Measurements from ENCODE around the gene LAPTM5. TPM values are rescaled to one million over a fixed set of nuclear protein-coding genes. Genes with fewer than 3 reads are reported as not detected.

Gene LAPTM5
- total RNA-seq, 1 experiment from 2014 or later = not detected

DNA sequence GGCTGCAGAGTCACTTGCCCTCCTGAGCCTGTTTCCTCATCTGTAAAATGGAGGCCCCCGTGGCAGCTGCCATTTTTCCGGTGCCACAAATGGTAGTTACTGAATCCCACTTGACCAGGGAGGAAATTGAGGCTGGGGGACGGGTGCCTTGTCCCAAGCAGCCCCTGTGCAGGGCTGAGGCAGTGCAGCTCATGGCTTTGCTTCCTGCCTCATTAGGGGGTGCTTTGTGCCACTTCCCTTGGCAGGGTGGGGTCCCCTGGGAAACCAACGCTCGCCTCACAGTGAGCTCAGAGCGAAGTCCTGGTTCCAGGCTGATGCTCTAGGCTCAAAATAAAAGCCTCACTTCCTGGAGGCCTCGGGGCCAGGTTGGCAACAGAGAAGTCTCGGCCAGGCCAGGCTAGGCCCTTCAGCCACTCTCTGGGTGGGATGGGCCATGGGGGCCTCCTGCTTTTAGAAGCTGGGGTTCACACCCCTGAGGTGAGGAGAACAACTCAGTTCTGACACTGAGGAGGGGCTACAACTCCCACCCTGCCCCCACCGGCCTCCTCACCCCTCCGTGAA, 6.8 kb downstream of the LAPTM5 start:
- Mint-ChIP-seq H3K27me3 (ENCODE audit: unreplicated experiment) (no peaks in the 10 kb centered on the region), H3K4me1 (ENCODE audit: low read depth, unreplicated experiment) (peaks cover 9% of the 10 kb centered on the region), H3K27ac (ENCODE audit: unreplicated experiment) (no peak overlapping the region), H3K36me3 (ENCODE audit: insufficient read depth, unreplicated experiment) (no peaks in the 10 kb centered on the region), H3K4me3 (ENCODE audit: low read depth, unreplicated experiment) (no peak overlapping the region), H3K9me3 (ENCODE audit: low read depth, unreplicated experiment) (no peaks in the 10 kb centered on the region)
- intact Hi-C loops (cut with micrococcal nuclease; ENCODE audit: unreplicated experiment) = no loop called here
- TF ChIP-seq, protein P1, sequence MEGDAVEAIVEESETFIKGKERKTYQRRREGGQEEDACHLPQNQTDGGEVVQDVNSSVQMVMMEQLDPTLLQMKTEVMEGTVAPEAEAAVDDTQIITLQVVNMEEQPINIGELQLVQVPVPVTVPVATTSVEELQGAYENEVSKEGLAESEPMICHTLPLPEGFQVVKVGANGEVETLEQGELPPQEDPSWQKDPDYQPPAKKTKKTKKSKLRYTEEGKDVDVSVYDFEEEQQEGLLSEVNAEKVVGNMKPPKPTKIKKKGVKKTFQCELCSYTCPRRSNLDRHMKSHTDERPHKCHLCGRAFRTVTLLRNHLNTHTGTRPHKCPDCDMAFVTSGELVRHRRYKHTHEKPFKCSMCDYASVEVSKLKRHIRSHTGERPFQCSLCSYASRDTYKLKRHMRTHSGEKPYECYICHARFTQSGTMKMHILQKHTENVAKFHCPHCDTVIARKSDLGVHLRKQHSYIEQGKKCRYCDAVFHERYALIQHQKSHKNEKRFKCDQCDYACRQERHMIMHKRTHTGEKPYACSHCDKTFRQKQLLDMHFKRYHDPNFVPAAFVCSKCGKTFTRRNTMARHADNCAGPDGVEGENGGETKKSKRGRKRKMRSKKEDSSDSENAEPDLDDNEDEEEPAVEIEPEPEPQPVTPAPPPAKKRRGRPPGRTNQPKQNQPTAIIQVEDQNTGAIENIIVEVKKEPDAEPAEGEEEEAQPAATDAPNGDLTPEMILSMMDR (IDR thresholded peaks at IDR 0.05; ENCODE audit: unreplicated experiment) = no peak
- no TSS peak for BruUV-seq (replicated peaks)
- CTCF ChIA-PET = no interaction called here
- no peak for DNase-seq

DNA sequence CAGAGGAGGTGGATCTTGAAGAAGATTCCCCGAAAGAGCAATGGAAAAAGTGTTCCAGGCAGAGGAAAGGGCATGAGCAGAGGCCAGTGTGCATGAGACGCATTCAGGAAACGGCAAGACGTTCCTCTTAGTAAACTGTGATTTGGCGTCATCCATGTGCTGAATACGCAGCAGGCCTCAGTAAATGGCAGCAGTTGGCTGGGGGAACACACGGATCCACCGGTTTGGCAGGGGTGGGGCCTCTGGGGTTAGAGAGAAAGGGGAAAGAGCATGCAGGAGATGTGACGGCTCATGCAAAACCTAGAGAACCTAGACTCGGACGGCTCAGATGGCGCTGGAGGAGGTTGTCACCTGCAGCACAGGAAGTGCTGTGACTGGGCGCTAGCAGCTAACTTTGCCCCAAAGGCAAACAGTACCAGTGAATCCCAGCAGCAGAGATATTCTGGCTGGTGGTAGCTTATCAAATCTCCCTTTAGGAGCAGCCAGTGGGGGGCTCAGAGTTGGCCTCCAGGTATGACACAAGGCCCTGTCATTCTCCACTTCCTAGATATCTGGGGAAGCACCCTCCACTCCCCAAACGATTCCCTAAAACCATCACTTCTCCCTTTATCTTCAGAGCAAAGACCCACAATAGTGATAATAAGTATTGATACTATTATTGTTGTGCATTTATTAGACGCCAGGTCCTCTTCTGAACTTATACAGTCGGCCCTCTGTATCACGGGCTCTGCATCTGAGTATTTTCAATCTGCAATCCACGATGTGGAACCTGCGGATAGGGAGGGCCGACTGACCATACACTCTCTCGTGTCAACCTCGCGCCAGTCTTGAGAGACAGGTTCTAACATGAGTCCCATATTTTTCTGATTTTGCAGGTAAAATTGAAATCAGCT, 7.6 kb downstream of the LAPTM5 start:
- no peaks in the 10 kb centered on the region for H3K27me3 Mint-ChIP-seq (ENCODE audit: unreplicated experiment)
- TF ChIP-seq, protein P1 (IDR thresholded peaks at IDR 0.05; ENCODE audit: unreplicated experiment) = no peak
- no peak overlapping the region for H3K27ac Mint-ChIP-seq (ENCODE audit: unreplicated experiment)
- no peak overlapping the region for H3K4me3 Mint-ChIP-seq (ENCODE audit: low read depth, unreplicated experiment)
- no peaks in the 10 kb centered on the region for H3K36me3 Mint-ChIP-seq (ENCODE audit: insufficient read depth, unreplicated experiment)
- CTCF ChIA-PET = no interaction called here
- H3K9me3 Mint-ChIP-seq (ENCODE audit: low read depth, unreplicated experiment) = no peaks in the 10 kb centered on the region
- BruUV-seq (replicated peaks) = no TSS peak
- DNase-seq = no peak
- H3K4me1 Mint-ChIP-seq (ENCODE audit: low read depth, unreplicated experiment) = peaks cover 9% of the 10 kb centered on the region
- intact Hi-C loops (cut with micrococcal nuclease; ENCODE audit: unreplicated experiment) = no loop called here

DNA sequence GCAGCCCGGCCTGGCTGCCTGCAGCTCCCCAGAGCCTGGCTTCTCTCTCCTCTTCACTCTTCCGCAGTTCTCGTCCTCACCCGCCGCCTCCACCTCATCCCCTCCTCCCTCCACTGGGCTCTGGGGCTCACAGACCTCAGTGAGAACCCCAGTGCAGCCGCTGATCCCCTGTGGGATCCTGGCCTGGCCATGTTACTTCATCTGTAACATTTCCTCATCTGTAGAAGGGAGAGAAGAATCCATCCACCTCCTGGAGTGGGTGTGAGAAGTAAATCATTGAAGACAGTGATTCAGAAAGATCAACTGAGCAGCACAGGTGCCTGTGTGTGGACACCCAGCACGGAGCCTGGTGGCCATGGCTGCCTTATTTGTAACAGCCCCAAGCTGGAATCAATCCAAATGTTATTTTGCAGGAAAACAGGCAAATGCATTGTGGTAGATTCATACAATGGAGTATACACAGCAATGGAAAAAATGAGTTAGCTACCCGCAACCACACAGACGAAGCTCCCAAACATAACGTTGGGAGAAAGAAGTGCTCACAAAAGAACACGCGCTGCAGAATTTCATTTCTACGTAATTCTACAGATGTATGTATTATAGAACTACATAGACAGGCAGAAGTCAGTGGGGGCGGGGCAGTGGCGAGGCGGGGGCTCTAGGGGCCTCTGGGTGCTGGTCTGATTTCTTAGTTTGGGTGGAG, 8.7 kb downstream of the LAPTM5 start:
- Mint-ChIP-seq H3K27ac (ENCODE audit: unreplicated experiment) (no peak overlapping the region), H3K27me3 (ENCODE audit: unreplicated experiment) (no peaks in the 10 kb centered on the region), H3K36me3 (ENCODE audit: insufficient read depth, unreplicated experiment) (no peaks in the 10 kb centered on the region), H3K4me3 (ENCODE audit: low read depth, unreplicated experiment) (no peak overlapping the region), H3K4me1 (ENCODE audit: low read depth, unreplicated experiment) (peaks cover 9% of the 10 kb centered on the region), H3K9me3 (ENCODE audit: low read depth, unreplicated experiment) (no peaks in the 10 kb centered on the region)
- CTCF ChIA-PET = no interaction called here
- TF ChIP-seq, protein P1 (IDR thresholded peaks at IDR 0.05; ENCODE audit: unreplicated experiment) = no peak
- DNase-seq = no peak
- BruUV-seq (replicated peaks) = no TSS peak
- intact Hi-C loops (cut with micrococcal nuclease; ENCODE audit: unreplicated experiment) = no loop called here

DNA sequence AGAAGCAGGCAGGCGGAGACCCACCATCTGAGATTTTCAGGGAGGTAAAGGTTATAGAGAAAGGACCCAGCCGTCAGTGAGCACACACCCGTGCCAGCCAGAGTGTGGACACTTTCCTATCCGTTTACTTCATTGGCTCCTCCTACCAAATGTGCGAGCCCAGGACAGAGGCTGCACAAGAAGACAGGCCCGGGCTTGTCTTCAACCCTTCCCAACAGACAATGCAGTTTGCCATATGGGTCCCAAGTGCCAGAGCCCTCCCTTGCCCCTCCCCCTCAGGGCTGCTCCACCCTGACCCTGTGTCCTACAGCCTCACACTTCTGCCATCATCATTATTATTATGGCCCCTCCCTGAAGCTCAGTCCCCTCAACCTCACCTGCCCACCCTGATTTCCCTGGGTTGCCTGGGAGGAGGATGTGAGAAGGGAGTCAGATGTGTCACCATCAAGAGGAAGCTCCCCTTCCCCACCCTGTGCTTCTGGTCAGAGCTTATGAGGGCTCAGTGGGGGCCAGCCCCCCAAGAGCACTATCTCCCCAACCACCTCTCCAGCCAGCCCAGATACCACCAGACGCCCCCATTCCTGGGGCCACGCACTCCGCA, 9.4 kb downstream of the LAPTM5 start:
- no peak overlapping the region for H3K27ac Mint-ChIP-seq (ENCODE audit: unreplicated experiment)

More for the DNA sequence above, 9.4 kb downstream of the LAPTM5 start:
- Mint-ChIP-seq H3K36me3 (ENCODE audit: insufficient read depth, unreplicated experiment) (no peaks in the 10 kb centered on the region), H3K4me1 (ENCODE audit: low read depth, unreplicated experiment) (peaks cover 9% of the 10 kb centered on the region), H3K4me3 (ENCODE audit: low read depth, unreplicated experiment) (no peak overlapping the region), H3K9me3 (ENCODE audit: low read depth, unreplicated experiment) (no peaks in the 10 kb centered on the region), H3K27me3 (ENCODE audit: unreplicated experiment) (no peaks in the 10 kb centered on the region)
- DNase-seq = no peak
- no TSS peak for BruUV-seq (replicated peaks)
- intact Hi-C loops (cut with micrococcal nuclease; ENCODE audit: unreplicated experiment) = no loop called here
- CTCF ChIA-PET = no interaction called here
- TF ChIP-seq, protein P1 (IDR thresholded peaks at IDR 0.05; ENCODE audit: unreplicated experiment) = no peak
